Measurements from ENCODE around the gene TSN. TPM values are rescaled to one million over a fixed set of nuclear protein-coding genes. Genes with fewer than 3 reads are reported as not detected.
"Not testable (repeated sequence)": the region's sequence is repeated elsewhere in the genome, so short reads cannot be mapped to it uniquely, and the experiment has no call there.

The TSN gene
- total and polyA plus RNA-seq, 11 donors: 17.2 to 58.8 (median 43.8) TPM

GRCh38 chr2:121723316-121723715 lies 32.1 kb upstream of the TSN start:
- Histone ChIP-seq H3K9me3 (no peaks in the 10 kb centered on the region), H3K27me3 (no peaks in the 10 kb centered on the region), H3K4me1 (peaks cover 0 to 15% (median 0%) of the 10 kb centered on the region in 12 donors), H3K4me3 (no peak overlapping the region), H3K36me3 (peaks cover 0 to 28% (median 21%) of the 10 kb centered on the region in 9 donors), H3K27ac (no peak overlapping the region)
- ATAC-seq (no peak), DNase-seq (no peak)
- WGBS, 4 donors: 88 to 94% (median 89%) methylated on average over 5 of the region's 5 CpGs
- intact Hi-C loops (cut with DNase I): no loop called here
- TF ChIP-seq CTCF (IDR thresholded peaks at IDR 0.05) (no peak), POLR2A (IDR thresholded peaks at IDR 0.05) (no peak)

DNA sequence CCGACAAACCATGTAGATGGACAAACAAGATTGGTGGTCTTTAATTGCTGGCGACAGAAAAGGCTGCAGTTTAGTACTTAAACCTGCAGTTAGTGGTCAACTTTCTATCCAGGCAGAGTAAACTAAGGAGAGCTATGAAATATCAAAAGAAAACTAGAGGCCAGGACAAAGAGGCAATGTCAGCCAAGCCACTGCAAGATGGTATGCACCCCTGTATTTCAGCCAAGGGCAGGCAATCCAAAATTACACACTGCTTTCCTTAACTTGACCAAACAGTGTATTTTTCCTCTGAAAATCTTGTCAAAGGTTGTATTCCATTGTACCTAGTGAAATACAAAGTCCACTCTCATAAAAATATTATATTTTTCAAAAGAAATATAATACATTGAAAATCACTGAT lies 28.1 kb upstream of the TSN start:
- Histone ChIP-seq H3K4me1 (peaks cover 0 to 9% (median 0%) of the 10 kb centered on the region in 12 donors), H3K27me3 (no peaks in the 10 kb centered on the region), H3K27ac (peak overlapping the region in 2 of 12 donors; percentile 21 to 35), H3K4me3 (no peak overlapping the region), H3K9me3 (no peaks in the 10 kb centered on the region), H3K36me3 (peaks cover 0 to 68% (median 62%) of the 10 kb centered on the region in 9 donors)
- DNase-seq: no peak
- ATAC-seq: peak in 1 of 4 donors; percentile 61
- TF ChIP-seq CTCF (IDR thresholded peaks at IDR 0.05): no peak
- no peak for TF ChIP-seq POLR2A (IDR thresholded peaks at IDR 0.05)
- 94 to 98% (median 96%) methylated on average over 2 of the region's 2 CpGs for WGBS, 4 donors
- intact Hi-C loops (cut with DNase I): no loop called here

GRCh38 chr2:121727950-121728349 lies 27.5 kb upstream of the TSN start:
- Histone ChIP-seq H3K27ac (no peak overlapping the region), H3K27me3 (no peaks in the 10 kb centered on the region), H3K36me3 (peaks cover 0 to 74% (median 68%) of the 10 kb centered on the region in 9 donors), H3K4me1 (peaks cover 0 to 4% (median 0%) of the 10 kb centered on the region in 12 donors), H3K9me3 (no peaks in the 10 kb centered on the region), H3K4me3 (no peak overlapping the region)
- no peak for ATAC-seq
- TF ChIP-seq CTCF (IDR thresholded peaks at IDR 0.05) (no peak), POLR2A (IDR thresholded peaks at IDR 0.05) (no peak)
- intact Hi-C loops (cut with DNase I): no loop called here
- no peak for DNase-seq

- DNase-seq: no peak
- no peak overlapping the region for H3K4me3 ChIP-seq
- H3K27ac ChIP-seq: no peak overlapping the region
- peaks cover 0 to 13% (median 8%) of the 10 kb centered on the region in 12 donors for H3K4me1 ChIP-seq
- H3K36me3 ChIP-seq: peaks cover 0 to 91% (median 85%) of the 10 kb centered on the region in 9 donors
- intact Hi-C loops (cut with DNase I): no loop called here
- ATAC-seq: no peak
- 79 to 93% (median 87%) methylated on average over 6 of the region's 6 CpGs for WGBS, 4 donors
- no peaks in the 10 kb centered on the region for H3K9me3 ChIP-seq
- TF ChIP-seq CTCF (IDR thresholded peaks at IDR 0.05) (no peak), POLR2A (IDR thresholded peaks at IDR 0.05) (no peak)
- H3K27me3 ChIP-seq: no peaks in the 10 kb centered on the region
Observed at GRCh38 chr2:121731366-121731765, 24.1 kb upstream of the TSN start.

DNA sequence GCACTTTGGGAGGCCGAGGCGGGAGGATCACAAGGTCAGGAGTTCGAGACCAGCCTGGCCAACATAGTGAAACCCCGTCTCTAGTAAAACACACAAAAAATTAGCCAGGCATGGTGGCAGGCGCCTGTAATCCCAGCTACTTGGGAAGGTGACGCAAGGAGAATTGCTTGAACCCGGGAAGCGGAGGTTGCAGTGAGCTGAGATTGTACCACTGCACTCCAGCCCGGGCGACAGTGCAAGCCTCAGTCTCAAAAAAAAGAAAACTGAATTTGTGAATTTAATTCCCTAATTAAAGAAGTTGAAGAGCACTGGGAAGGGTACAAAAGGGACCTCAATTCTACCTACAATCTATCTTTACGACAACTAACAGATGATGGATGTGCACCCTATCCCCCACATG lies 20.9 kb upstream of the TSN start:
- DNase-seq; H3K27me3 ChIP-seq; H3K4me3 ChIP-seq; H3K9me3 ChIP-seq; H3K27ac ChIP-seq; intact Hi-C loops (cut with DNase I); ATAC-seq: not testable (repeated sequence)
- peaks cover 0 to 18% (median 9%) of the 10 kb centered on the region in 12 donors for H3K4me1 ChIP-seq
- peaks cover 0 to 59% (median 53%) of the 10 kb centered on the region in 9 donors for H3K36me3 ChIP-seq
- WGBS, 4 donors: 92 to 96% (median 95%) methylated on average over 11 of the region's 11 CpGs
